Measurements from ENCODE around the gene REELD1.
A peak's percentile ranks its signal among the peaks of the same experiment; 100 is the strongest.

REELD1 gene

GRCh38 chr4:146214238-146214637 is at the start of gene REELD1:
REELD1 (plus strand) TSS chr4:146214538; CDS start chr4:146216953, 2,415 bp downstream.
- no peak for TF ChIP-seq CTCF (IDR thresholded peaks at IDR 0.05; ENCODE audit: low read depth, low read length, missing control alignments)
- Histone ChIP-seq H3K36me3 (replicated peaks) (no peaks in the 10 kb centered on the region), H3K27ac (no peak within 1 kb of the TSS), H3K27me3 (replicated peaks) (no peaks in the 10 kb centered on the region), H3K4me3 (ENCODE audit: low read depth, low read length) (no peak within 1 kb of the TSS)
- in situ Hi-C loops (cut with HindIII; ENCODE audit: low pct_ligation_motif_present, low sequenced_read_pairs), result no loop called here
- no peak for DNase-seq

- Histone ChIP-seq H3K27me3 (replicated peaks) (no peaks in the 10 kb centered on the region), H3K27ac (no peak overlapping the region)
- DNase-seq, result no peak
Observed at GRCh38 chr4:146165221-146165620, 49.1 kb upstream of the REELD1 start.

GRCh38 chr4:146165840-146166239 is 48.5 kb upstream of the REELD1 start:
- Histone ChIP-seq H3K27ac (no peak overlapping the region), H3K4me3 (ENCODE audit: low read depth, low read length) (no peak overlapping the region), H3K27me3 (replicated peaks) (no peaks in the 10 kb centered on the region), H3K36me3 (replicated peaks) (no peaks in the 10 kb centered on the region)
- no peak for TF ChIP-seq CTCF (IDR thresholded peaks at IDR 0.05; ENCODE audit: low read depth, low read length, missing control alignments)
- in situ Hi-C loops (cut with HindIII; ENCODE audit: low pct_ligation_motif_present, low sequenced_read_pairs), result no loop called here
- peak; percentile 61 for DNase-seq

More at GRCh38 chr4:146165221-146165620, 49.1 kb upstream of the REELD1 start:
- no peak for TF ChIP-seq CTCF (IDR thresholded peaks at IDR 0.05; ENCODE audit: low read depth, low read length, missing control alignments)
- in situ Hi-C loops (cut with HindIII; ENCODE audit: low pct_ligation_motif_present, low sequenced_read_pairs), result no loop called here
- H3K36me3 ChIP-seq (replicated peaks), result no peaks in the 10 kb centered on the region
- no peak overlapping the region for H3K4me3 ChIP-seq (ENCODE audit: low read depth, low read length)

- no peak for DNase-seq
- in situ Hi-C loops (cut with HindIII; ENCODE audit: low pct_ligation_motif_present, low sequenced_read_pairs), result no loop called here
- no peak for TF ChIP-seq CTCF (IDR thresholded peaks at IDR 0.05; ENCODE audit: low read depth, low read length, missing control alignments)
- Histone ChIP-seq H3K27me3 (replicated peaks) (no peaks in the 10 kb centered on the region), H3K27ac (no peak overlapping the region), H3K4me3 (ENCODE audit: low read depth, low read length) (no peak overlapping the region), H3K36me3 (replicated peaks) (no peaks in the 10 kb centered on the region)
Observed at GRCh38 chr4:146170149-146170548, 44.2 kb upstream of the REELD1 start.

GRCh38 chr4:146175541-146176453 is 38.5 kb upstream of the REELD1 start, which contains the start of gene LSM6:
LSM6 (plus strand) TSS chr4:146175718; CDS start chr4:146182922, 7,204 bp downstream.
- Histone ChIP-seq H3K27ac (peak within 1 kb of the TSS; percentile 82), H3K4me3 (ENCODE audit: low read depth, low read length) (peak within 1 kb of the TSS; percentile 77), H3K27me3 (replicated peaks) (no peaks in the 10 kb centered on the region), H3K36me3 (replicated peaks) (no peaks in the 10 kb centered on the region)
- TF ChIP-seq CTCF (IDR thresholded peaks at IDR 0.05; ENCODE audit: low read depth, low read length, missing control alignments), result peak; percentile 14
- in situ Hi-C loops (cut with HindIII; ENCODE audit: low pct_ligation_motif_present, low sequenced_read_pairs), result no loop called here
- DNase-seq, result peak; percentile 86

All from brain microvascular endothelial cell (primary cell).